HepG2 (cell line): ENCODE results near the gene RAPGEF6. TPM values are rescaled to one million over a fixed set of nuclear protein-coding genes. Genes with fewer than 3 reads are reported as not detected.

Experiments
- ATAC-seq: fragments of 200-7000 bp; cut with Tn5 transposase; 3 replicates; pipeline ENCODE4 v1.9.1; 2020; ENCODE audit warnings: mild to moderate bottlenecking, moderate library complexity
- BruUV-seq: library from RNA; stranded (reverse); fragments of 400-500 nt; replicated peaks from 2 replicates; lab custom pipeline; 2021; lab: Mats Ljungman, UMichigan
- CTCF ChIA-PET: fragments of 300-600 bp; formaldehyde crosslinking; extraction: SDS; loops from one replicate; lab custom pipeline; 2021; ENCODE audit warnings: low total read pairs, inconsistent platforms, low intra/inter-chr PET ratio; lab: Yijun Ruan, JAX
- POLR2A ChIA-PET: fragments of 350-600 bp; sonication (Branson Sonifier 250); formaldehyde crosslinking; loops from one replicate; lab custom pipeline; 2020; ENCODE audit warnings: antibody characterized with exemption, inconsistent platforms; lab: Yijun Ruan, JAX
- DNase-seq: peaks from one replicate; pipeline ENCODE4 v3.0.0-alpha.2; 2015; ENCODE audit warnings: low spot score
- FAIRE-seq: peaks from 3 replicates; lab custom pipeline; 2011; peaks lifted over from hg19 to GRCh38; lab: Jason Lieb, UNC
- H2AFZ ChIP-seq: one replicate; pipeline ENCODE4 v1.6.1; 2011; ENCODE audit warnings: low read length, inconsistent platforms
- H3K27ac ChIP-seq: fragments of 300-600 bp; 3 replicates; pipeline ENCODE4 v1.8.0; 2011; ENCODE audit warnings: mixed run types, mild to moderate bottlenecking, mixed read lengths, low read length, inconsistent platforms; ENCODE audit not compliant: insufficient read depth; ENCODE audit errors: extremely low read length
- H3K27me3 ChIP-seq, 2 experiments: fragments of 200-600 bp in 1 of 2; 2 replicates in 1 of 2; 3 replicates in 1 of 2; pipeline versions ENCODE4 v1.6.0 to v1.8.0; 2011; ENCODE audit warnings: low read length in 2 of 2, mild to moderate bottlenecking in 2 of 2, moderate library complexity in 2 of 2, inconsistent platforms in 1 of 2; ENCODE audit not compliant: insufficient read depth in 2 of 2, control insufficient read depth in 1 of 2
- H3K36me3 ChIP-seq, 2 experiments: fragments of 200-600 bp in 1 of 2; replicated peaks in 1 of 2; 2 replicates in 1 of 2; 3 replicates in 1 of 2; pipeline versions ENCODE4 v1.5.1 to v1.8.0; 2011; ENCODE audit warnings: low read length in 2 of 2, inconsistent platforms in 1 of 2; ENCODE audit not compliant: insufficient read depth in 2 of 2, control insufficient read depth in 1 of 2
- H3K4me1 ChIP-seq: 2 replicates; pipeline ENCODE4 v1.5.1; 2012; ENCODE audit warnings: low read length, inconsistent platforms; ENCODE audit not compliant: insufficient read depth
- H3K4me2 ChIP-seq: 2 replicates; pipeline ENCODE4 v1.6.0; 2011; ENCODE audit warnings: low read depth, low read length, inconsistent platforms
- H3K4me3 ChIP-seq, 3 experiments: fragments of 200-600 bp in 1 of 3; sonication (generic), shearing (Covaris generic) in 1 of 3; replicated peaks in 1 of 3; 2 replicates each; pipeline ENCODE4 v1.5.1; 2011 to 2016; ENCODE audit warnings: low read length in 3 of 3, inconsistent platforms in 2 of 3, low read depth in 2 of 3, mild to moderate bottlenecking in 2 of 3, control low read depth in 1 of 3, mixed read lengths in 1 of 3; ENCODE audit not compliant: insufficient read depth in 1 of 3
- H3K79me2 ChIP-seq: one replicate; pipeline ENCODE4 v1.6.1; 2011; ENCODE audit warnings: low read length, inconsistent platforms; ENCODE audit not compliant: insufficient read depth
- H3K9ac ChIP-seq: 2 replicates; pipeline ENCODE4 v1.6.0; 2011; ENCODE audit warnings: mild to moderate bottlenecking, low read depth, low read length, inconsistent platforms; ENCODE audit not compliant: insufficient read depth
- H3K9me3 ChIP-seq: 2 replicates; pipeline ENCODE4 v1.5.1; 2012; ENCODE audit warnings: mild to moderate bottlenecking, low read length
- H4K20me1 ChIP-seq: 2 replicates; pipeline ENCODE4 v1.6.0; 2011; ENCODE audit warnings: inconsistent platforms, mild to moderate bottlenecking, low read length, moderate library complexity; ENCODE audit not compliant: insufficient read depth
- AFF4 ChIP-seq: sonication (generic); formaldehyde crosslinking; IDR thresholded peaks from 2 replicates; pipeline ENCODE4 v1.4.0; 2020; ENCODE audit warnings: missing genetic modification reagents
- CEBPG ChIP-seq: IDR thresholded peaks from 2 replicates; pipeline ENCODE4 v1.6.1; 2016
- CREBL2 ChIP-seq: sonication (generic); formaldehyde crosslinking; IDR thresholded peaks from 2 replicates; pipeline ENCODE4 v1.8.1; 2023; ENCODE audit warnings: missing genetic modification reagents, mild to moderate bottlenecking, borderline replicate concordance
- EP300 ChIP-seq, 3 experiments: sonication (generic) in 1 of 3; formaldehyde crosslinking in 1 of 3; IDR thresholded peaks; 2 replicates each; pipeline versions ENCODE4 v1.5.1 to v1.6.1; 2011 to 2020; ENCODE audit warnings: low read depth in 2 of 3, low read length in 2 of 3, borderline replicate concordance in 1 of 3, improper control_type of control experiment in 1 of 3, mild to moderate bottlenecking in 1 of 3, missing genetic modification reagents in 1 of 3, moderate library complexity in 1 of 3
- MTERF4 ChIP-seq: sonication (generic); formaldehyde crosslinking; IDR thresholded peaks from 2 replicates; pipeline ENCODE4 v1.8.0; 2023; ENCODE audit warnings: mild to moderate bottlenecking, missing genetic modification reagents
- PBX3 ChIP-seq: sonication (generic); formaldehyde crosslinking; IDR thresholded peaks from 2 replicates; pipeline ENCODE4 v1.8.1; 2023; ENCODE audit warnings: missing genetic modification reagents, inconsistent platforms, borderline replicate concordance
- RARA ChIP-seq: IDR thresholded peaks from 2 replicates; pipeline ENCODE4 v1.6.1; 2016; ENCODE audit warnings: missing genetic modification reagents, missing compliant biosample characterization
- SIN3A ChIP-seq: IDR thresholded peaks from 2 replicates; pipeline ENCODE4 v1.6.1; 2011; ENCODE audit warnings: low read depth, mild to moderate bottlenecking, control low read depth, low read length, borderline replicate concordance
- SYNCRIP ChIP-seq: fragments of 200-400 bp; formaldehyde crosslinking; IDR thresholded peaks from 2 replicates; pipeline ENCODE4 v1.6.1; 2018; ENCODE audit warnings: mild to moderate bottlenecking, low read depth, low read length; ENCODE audit not compliant: insufficient read depth
- TGIF2 ChIP-seq: IDR thresholded peaks from 2 replicates; pipeline ENCODE4 v1.6.1; 2016; ENCODE audit warnings: control low read depth, missing compliant biosample characterization
- ZNF251 ChIP-seq: sonication (generic); formaldehyde crosslinking; IDR thresholded peaks from 2 replicates; pipeline ENCODE4 v1.9.0; 2021; ENCODE audit warnings: mild to moderate bottlenecking, missing genetic modification reagents
- ZNF30 ChIP-seq: sonication (generic); formaldehyde crosslinking; IDR thresholded peaks from 2 replicates; pipeline ENCODE4 v1.5.0; 2020; ENCODE audit warnings: mild to moderate bottlenecking, missing genetic modification reagents
- ZNF337 ChIP-seq: sonication (generic); formaldehyde crosslinking; IDR thresholded peaks from 2 replicates; pipeline ENCODE4 v1.5.1; 2020; ENCODE audit warnings: missing genetic modification reagents, low read depth, mild to moderate bottlenecking, borderline replicate concordance
- ZNF552 ChIP-seq: sonication (generic); formaldehyde crosslinking; IDR thresholded peaks from 2 replicates; pipeline ENCODE4 v1.9.0; 2022; ENCODE audit warnings: missing genetic modification reagents, mild to moderate bottlenecking, borderline replicate concordance
- ZNF652 ChIP-seq: IDR thresholded peaks from 2 replicates; pipeline ENCODE4 v1.6.1; 2016; ENCODE audit warnings: low read depth, borderline replicate concordance
- ZNF770 ChIP-seq: sonication (generic); formaldehyde crosslinking; IDR thresholded peaks from 2 replicates; pipeline ENCODE4 v1.5.0; 2020; ENCODE audit warnings: mild to moderate bottlenecking, missing genetic modification reagents
- WGBS: methylation state at CpG from one replicate; pipeline ENCODE4 v1.1.6; 2017; ENCODE audit warnings: low lambda C conversion rate; 5-methylcytosine and 5-hydroxymethylcytosine counted together
- in situ Hi-C: cut with HindIII; loops from 2 replicates; pipeline ENCODE4 v1.10.0; 2017; ENCODE audit warnings: low pct_unique_long_range_greater_than_20kb; ENCODE audit not compliant: extremely low pct_ligation_motif_present
- intact Hi-C: fragments of 100-400 bp; cut with micrococcal nuclease; formaldehyde crosslinking; loops from one replicate; pipeline ENCODE4 v1.10.0; 2022; ENCODE audit not compliant: unreplicated experiment
- polyA plus RNA-seq, 8 experiments: library from polyadenylated mRNA; depleted of rRNA in 3 of 8; stranded (reverse) in 7 of 8; unstranded in 1 of 8; fragments of >200 nt; fragmentation: Illumina TruSeq in 4 of 8; extraction: Trizol in 4 of 8; gene quantifications; 2 replicates each; pipeline versions ENCODE4 v1.2.1 to v1.2.3, GENCODE V29; 2011 to 2016; ENCODE audit warnings: low read depth in 4 of 8, missing spikeins in 1 of 8, mixed read lengths in 1 of 8; ENCODE audit not compliant: insufficient read depth in 1 of 8
- total RNA-seq, 5 experiments: library from RNA; depleted of rRNA; stranded (reverse); fragments of >200 nt; fragmentation: Illumina TruSeq; extraction: Trizol; gene quantifications; 2 replicates each; pipeline ENCODE4 v1.2.3, GENCODE V29; 2016; ENCODE audit warnings: low read depth in 1 of 5

Gene RAPGEF6
- total and polyA plus RNA-seq, 2 of the 13 experiments (the other 11 are each of a cell fraction or from before 2014, with no cell fraction given): 7.7 to 24.6 TPM

- no peaks in the 10 kb centered on the region for H3K27me3 ChIP-seq
- H3K36me3 ChIP-seq: peaks cover 0 to 14% of the 10 kb centered on the region in 2 experiments; a peak in 1 of 5 replicates
- H3K79me2 ChIP-seq: peaks cover 5% of the 10 kb centered on the region
- DNase-seq (no peak), FAIRE-seq (no peak), ATAC-seq (no peak)
- peaks cover 10% of the 10 kb centered on the region for H3K4me1 ChIP-seq
- H4K20me1 ChIP-seq: no peaks in the 10 kb centered on the region
- H3K4me2 ChIP-seq: no peak overlapping the region
- H3K4me3 ChIP-seq: no peak overlapping the region
- BruUV-seq: no TSS peak
- in situ Hi-C loops: no loop called here
- WGBS: 100% methylated on average over 1 of the region's 1 CpG
- intact Hi-C loops: no loop called here
- H2AFZ ChIP-seq: no peak overlapping the region
- H3K9ac ChIP-seq: no peak overlapping the region
- ChIA-PET CTCF (no interaction called here), POLR2A (no interaction called here)
- no peak overlapping the region for H3K27ac ChIP-seq
- no peaks in the 10 kb centered on the region for H3K9me3 ChIP-seq
- TF ChIP-seq ZNF770 (CRISPR knock-in tag): no peak
- no peak for TF ChIP-seq ZNF337 (CRISPR knock-in tag)
- no peak for TF ChIP-seq CREBL2
- no peak for TF ChIP-seq EP300 (IDR thresholded peaks at IDR 0.05; ENCODE audit: low read depth in 2 of 2, low read length in 2 of 2)
- no peak for TF ChIP-seq EP300 (CRISPR knock-in tag; IDR thresholded peaks at IDR 0.05; ENCODE audit: borderline replicate concordance)
- TF ChIP-seq AFF4 (CRISPR knock-in tag): no peak
- TF ChIP-seq SIN3A: no peak
- TF ChIP-seq ZNF652 (CRISPR knock-in tag): no peak
- no peak for TF ChIP-seq ZNF251 (CRISPR knock-in tag)
- no peak for TF ChIP-seq PBX3 (CRISPR knock-in tag)
- TF ChIP-seq MTERF4 (CRISPR knock-in tag): no peak
- no peak for TF ChIP-seq ZNF30 (CRISPR knock-in tag)
- no peak for TF ChIP-seq TGIF2 (CRISPR knock-in tag)
- no peak for TF ChIP-seq ZNF552 (CRISPR knock-in tag)
- TF ChIP-seq CEBPG (CRISPR knock-in tag): no peak
- no peak for TF ChIP-seq SYNCRIP
- TF ChIP-seq RARA (CRISPR knock-in tag): no peak
Observed at GRCh38 chr5:131545845-131546244, 89.2 kb downstream of the RAPGEF6 start.
